Measurements from ENCODE around the gene SKOR1.

Gene SKOR1

GRCh38 chr15:67853454-67853853 lies 28.1 kb downstream of the SKOR1 start:
- DNase-seq, result no peak

DNA sequence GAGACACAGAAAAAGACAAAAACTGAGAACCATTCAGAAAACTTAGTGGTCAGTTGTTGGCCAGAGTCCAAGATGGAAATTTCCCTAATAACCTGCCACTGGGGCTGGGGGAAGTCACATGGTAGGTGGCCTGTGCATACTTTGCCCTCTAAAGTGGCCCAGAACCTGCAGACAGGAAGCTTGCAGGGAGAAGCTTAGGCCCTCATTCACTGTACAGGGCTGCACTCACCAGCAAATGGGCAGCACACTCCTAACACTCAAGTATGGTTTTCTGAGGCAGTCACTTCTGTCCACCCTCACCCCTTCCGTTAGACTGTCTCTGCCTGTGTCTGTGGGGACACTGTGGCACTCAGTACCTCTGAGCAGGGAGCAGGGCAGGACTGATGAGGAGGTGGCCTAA lies 29.0 kb downstream of the SKOR1 start:
- DNase-seq, result no peak

- no peak for DNase-seq
Observed at GRCh38 chr15:67855842-67856241, 30.5 kb downstream of the SKOR1 start.

DNA sequence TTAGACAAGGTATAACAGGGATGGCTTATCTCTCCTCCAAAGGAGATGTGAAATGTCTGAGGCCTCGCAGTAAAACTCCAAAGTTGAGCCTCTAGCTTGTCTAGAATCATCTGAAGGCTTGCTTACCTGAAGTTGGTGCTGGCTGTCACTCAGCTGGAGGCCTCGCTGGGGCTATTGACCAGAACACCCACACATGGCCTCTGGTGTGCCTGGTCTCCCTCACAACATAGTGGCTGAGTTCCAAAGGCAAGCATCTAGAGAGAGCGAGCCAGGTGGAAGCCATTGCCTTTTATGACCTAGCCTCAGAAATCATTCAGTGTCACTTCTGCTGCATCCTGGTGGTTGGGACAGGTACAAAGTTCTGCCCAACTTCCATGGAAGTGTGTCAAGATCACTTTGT lies 31.9 kb downstream of the SKOR1 start:
- no peak for DNase-seq

GRCh38 chr15:67859331-67859946 lies 34.1 kb downstream of the SKOR1 start:
- no peak for DNase-seq

- DNase-seq, result no peak
Observed at GRCh38 chr15:67861983-67862382, 36.7 kb downstream of the SKOR1 start.

DNA sequence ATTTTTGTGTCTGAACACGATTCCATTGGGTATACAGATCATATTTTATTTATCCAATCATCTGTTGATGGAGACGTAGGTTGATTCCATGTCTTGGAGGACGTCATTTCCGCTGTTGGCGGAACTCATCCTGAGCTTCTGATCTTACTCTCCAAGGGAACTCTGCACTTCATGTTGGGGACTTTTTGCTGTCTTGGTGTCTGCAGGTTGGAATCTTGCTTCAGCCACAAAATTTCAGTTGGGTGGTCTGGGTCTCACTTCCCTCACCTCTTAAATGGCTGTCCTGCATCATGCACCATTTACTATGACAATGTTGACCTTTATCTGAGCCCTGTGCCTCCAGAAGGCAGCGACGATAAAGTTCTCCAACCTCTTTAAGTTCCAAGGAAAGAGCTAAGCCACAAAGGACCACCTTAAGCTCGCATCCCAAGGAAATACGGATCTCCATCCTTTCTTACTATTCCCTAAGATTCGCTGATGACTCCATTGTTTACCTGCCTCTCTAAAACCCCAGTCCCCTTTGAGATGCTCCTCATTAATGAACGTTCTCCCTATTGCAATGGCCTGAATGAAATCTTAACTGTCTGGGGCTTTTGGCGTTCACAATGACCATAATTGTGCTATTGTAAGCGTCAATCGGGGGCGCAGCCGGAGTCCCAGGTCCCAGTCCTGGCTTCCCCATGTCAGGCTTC lies 37.6 kb downstream of the SKOR1 start:
- no peak for DNase-seq

DNA sequence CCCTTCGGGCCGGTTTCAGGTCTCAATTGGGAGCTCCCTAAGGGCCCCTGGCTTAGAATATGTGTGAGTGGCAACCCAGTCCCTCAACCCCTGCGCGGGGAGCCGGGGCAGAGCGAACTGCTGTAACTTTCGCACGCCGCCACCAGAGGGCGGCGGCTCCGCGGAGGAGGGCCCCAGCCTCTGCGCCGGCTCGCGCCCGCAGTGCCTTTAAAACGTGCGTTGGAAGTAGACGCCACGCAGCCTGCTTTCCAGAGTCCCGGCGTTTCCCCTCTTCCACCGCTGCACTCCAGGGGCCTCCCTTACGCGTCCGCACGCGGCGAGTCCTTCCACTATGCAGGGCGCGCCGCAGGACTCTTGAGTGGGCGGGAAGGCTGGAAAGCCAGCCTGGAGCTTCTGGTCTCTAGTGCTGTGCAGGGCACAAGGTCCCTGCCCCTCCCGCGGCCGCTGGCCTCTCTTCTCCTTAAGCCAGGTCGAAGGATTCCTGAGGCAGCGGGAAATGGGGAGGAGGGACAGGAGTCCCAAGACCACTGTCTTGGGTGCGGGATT lies 38.2 kb downstream of the SKOR1 start:
- DNase-seq, result peak; percentile 76 to 84

DNA sequence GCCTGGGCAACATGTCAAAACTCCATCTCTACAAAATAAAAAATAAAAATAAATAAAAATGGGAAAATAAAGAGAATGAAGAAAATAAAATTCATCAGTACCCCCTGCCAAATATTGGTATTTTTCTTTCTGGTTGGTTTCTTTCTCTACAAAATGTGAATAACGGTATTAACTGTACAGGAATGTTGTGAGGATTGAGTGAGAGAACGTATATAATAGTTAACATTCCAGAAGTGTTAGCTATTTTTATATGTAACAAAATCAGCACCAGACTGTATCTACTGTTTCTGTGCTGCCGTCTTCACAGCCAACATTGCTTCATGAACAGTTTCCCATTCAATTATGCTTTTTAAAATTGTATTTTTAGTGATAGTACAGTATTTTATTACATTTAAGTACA lies 40.0 kb downstream of the SKOR1 start:
- no peak for DNase-seq

GRCh38 chr15:67865766-67866165 lies 40.5 kb downstream of the SKOR1 start:
- DNase-seq, result no peak

GRCh38 chr15:67869701-67870100 lies 44.4 kb downstream of the SKOR1 start:
- no peak for DNase-seq

DNA sequence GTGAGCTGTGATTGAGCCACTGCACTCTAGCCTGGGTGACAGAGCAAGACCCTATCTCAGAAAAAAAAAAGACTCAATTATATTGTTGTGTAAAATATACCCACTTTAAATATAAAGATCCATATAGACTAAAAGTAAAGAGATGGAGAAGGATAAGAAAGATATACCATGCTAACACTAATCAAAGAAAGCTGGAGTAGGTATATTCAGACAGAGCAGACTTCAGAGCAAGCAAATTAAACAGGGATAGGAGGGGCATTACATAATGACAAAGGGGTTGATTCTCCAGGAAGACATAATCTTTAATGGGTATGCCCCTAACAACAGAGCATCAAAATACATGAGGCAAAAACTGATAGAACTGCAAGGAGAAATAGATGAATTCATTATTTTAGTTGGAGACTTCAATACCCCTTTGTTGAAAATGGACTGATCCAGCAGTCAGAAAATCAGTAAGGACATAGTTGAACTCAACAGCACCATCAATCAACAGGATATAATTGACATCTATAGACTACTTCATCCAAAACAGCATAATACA lies 45.6 kb downstream of the SKOR1 start:
- no peak for DNase-seq

DNA sequence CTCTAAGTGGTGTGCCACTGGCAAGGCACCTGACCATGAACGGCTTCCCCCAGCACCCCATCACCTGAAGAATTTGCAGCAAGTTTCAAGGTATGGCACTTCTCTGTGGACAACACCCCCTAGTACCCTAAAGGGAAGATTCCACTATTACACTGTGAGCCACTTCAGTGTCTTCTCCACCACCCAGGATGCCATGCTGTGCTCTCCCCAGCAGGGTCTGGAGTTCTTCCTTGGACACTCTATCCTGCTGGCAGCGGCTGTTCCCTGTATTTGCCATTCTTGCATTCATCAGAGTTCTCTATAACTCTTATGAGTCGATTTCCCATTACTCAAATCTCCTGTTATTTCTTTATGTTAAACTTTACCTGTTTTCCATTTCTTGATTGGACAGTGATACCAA lies 48.5 kb downstream of the SKOR1 start:
- DNase-seq, result no peak

DNA sequence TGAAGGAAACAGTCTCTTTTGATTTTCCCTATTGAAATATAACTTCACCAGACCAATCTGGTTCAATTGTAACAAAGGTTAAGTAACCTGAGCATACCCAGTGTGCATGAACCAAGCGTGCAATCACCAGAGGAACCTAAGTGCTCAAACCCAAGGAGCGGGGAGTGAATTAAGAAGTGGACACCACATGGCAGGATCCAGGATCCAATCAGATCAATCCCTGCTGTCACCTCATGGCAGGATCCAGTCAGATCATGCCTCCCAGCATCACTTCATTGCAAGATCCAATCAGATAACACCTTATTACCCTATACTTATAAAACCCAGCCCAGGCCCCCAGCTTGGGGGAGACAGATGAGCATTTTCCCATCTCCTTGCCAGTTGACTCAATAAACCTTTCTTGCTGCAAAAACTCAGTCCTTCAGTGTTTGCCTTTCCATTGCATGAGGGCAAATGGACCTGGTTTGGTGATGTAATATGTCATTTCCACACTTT lies 53.5 kb downstream of the SKOR1 start:
- peak in 1 of 2 donors; percentile 8 for DNase-seq

GRCh38 chr15:67879440-67880129 lies 54.3 kb downstream of the SKOR1 start:
- DNase-seq, result peak; percentile 71 to 81

- DNase-seq, result peak; percentile 82
Observed at GRCh38 chr15:67880651-67881182, 55.4 kb downstream of the SKOR1 start.

DNA sequence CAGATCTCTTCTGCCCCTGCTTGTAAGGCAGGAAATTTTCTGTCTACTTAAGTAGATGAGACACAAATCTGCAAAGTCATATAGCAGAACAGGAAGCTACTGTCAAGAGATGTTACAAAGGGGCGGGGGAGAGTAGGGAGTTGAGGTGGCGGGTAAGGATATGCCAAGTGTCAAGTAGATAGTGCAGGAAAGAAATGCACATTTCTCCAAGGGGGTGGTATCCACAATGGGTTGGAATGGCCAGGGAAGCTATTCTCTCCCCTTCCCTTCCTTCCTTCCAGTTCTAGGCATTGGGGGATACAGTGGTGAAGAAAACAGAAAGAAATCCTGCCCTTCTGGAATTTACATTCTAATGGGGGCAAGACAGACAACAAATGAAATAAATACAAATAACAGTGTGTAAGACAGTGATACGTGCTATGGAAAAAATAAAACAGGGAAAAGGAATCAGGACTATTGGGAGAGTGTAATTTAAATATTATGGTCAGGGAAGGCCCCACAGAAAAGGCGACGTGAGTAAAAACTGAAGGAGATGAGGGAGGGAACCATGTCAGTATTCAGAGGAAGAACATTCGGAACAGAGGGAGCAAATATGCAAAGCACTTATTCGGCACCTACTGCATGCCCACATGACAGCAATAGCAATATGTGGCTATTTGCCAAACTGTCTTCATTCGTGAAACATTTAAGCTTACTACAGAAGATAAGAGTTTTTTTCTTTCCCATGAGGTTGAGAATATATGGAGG lies 57.4 kb downstream of the SKOR1 start:
- DNase-seq, result peak; percentile 83 to 90

DNA sequence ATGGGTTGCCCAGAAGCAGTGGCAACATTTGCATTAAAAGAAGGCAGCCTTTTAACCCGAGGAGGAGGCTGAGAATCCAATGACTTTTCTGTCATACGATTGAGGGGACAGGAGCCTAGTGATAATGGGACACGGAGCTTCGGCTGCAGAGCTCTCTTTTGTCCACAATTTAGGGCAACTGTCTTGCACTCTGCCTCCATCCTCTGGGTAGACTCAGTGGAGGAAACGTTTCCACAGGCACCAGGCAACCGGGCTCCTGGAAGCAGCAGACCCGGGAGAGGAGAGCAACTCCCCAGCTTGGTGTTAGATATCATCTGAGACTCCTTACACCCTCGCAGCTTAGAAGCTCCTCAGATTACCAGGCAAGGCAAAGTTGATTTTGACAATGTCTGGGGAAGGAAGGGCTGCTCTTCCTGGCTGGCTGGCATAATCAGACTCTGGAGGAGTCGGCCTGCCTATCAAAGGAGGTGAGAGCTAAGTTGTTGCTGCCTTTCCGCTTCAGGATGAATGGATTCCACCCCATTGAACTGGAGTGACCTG lies 58.0 kb downstream of the SKOR1 start:
- no peak for DNase-seq

DNA sequence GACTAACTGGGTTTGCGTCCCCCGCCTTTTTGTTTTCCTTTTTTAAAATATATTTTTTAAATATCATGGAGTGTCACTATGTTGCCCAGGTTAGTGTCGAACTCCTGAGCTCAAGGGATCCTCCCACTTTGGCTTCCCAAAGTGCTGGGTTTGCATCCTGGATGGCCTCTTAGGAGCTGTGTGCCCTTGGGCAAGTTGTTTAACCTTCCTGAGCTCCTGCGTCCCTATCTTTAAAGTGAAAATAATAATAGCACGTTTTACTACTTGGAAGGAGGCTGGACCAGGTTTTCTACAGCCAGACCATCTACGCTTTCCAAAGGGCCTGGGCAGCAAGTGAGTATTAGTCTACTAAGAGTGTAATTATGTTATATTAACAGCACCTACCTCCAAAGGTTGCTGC lies 58.7 kb downstream of the SKOR1 start:
- no peak for DNase-seq
